ENCODE data around the gene FBRSL1. TPM values are rescaled to one million over a fixed set of nuclear protein-coding genes. Genes with fewer than 3 reads are reported as not detected.

FBRSL1 gene
- total and polyA plus RNA-seq, 4 donors, result 2.5 to 35.5 (median 5.6) TPM

DNA sequence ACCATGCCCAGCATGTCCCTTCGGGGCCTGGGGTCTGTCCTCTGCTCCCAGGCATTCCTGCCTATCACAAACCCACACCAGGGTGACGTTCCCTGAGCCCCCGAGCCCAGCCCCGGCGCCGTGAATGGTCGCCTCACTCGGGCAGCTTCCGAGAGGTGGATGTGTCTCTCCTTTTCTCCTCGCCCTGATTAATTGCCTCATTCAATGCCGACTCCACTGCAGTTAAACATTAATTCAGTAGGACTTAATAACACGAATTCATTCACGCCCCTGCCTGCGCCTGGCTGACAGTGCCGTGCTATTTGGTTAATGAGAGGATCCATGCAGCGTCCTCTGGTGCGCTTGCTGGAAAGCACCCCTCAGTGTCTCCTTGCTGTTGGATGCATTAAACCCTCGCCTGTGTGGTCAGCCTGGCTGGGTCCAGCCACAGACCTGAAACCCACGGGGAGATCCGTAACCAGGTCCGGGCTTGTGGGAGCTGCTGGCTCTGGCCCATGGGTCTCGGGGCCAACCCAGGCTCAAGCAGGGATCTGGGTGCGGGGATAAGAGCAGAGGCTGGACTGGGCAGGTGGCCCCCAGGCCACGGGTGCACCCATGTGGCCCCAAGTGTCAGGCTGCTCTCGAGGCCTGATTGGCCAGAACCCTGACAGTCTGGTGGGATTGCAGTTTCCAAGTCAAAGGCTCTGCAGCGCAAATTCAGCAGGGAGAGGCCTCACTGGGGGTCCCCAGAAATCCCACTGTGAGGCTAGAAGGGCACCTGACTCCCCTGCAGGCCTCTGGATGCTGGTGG, 55.4 kb downstream of the FBRSL1 start:
- Histone ChIP-seq H3K27me3 (ENCODE audit: control insufficient read depth in 4 of 4, insufficient read depth in 4 of 4, low read length in 3 of 4) (no peaks in the 10 kb centered on the region), H3K4me3 (ENCODE audit: low read depth in 1 of 3, low read length in 3 of 3) (no peak overlapping the region), H3K27ac (ENCODE audit: low read depth in 1 of 2, low read length in 2 of 2) (no peak overlapping the region), H3K4me1 (ENCODE audit: control insufficient read depth in 4 of 4, insufficient read depth in 4 of 4, low read length in 3 of 4) (no peaks in the 10 kb centered on the region), H3K36me3 (ENCODE audit: control insufficient read depth in 4 of 4, insufficient read depth in 3 of 4, low read depth in 1 of 4, low read length in 3 of 4) (peaks cover 0 to 8% (median 2%) of the 10 kb centered on the region in 4 donors), H3K9me3 (ENCODE audit: control insufficient read depth in 4 of 4, low read length in 3 of 4) (no peaks in the 10 kb centered on the region), H3K9ac (ENCODE audit: low read depth in 1 of 2, low read length in 2 of 2) (no peak overlapping the region)
- no peak for DNase-seq (ENCODE audit: low spot score)
- 95% methylated on average over 26 of the region's 26 CpGs for WGBS
- TF ChIP-seq TAF1 (conservative IDR thresholded peaks at IDR 0.05) (no peak), YY1 (IDR thresholded peaks at IDR 0.05) (no peak)
- TF ChIP-seq, protein P1, sequence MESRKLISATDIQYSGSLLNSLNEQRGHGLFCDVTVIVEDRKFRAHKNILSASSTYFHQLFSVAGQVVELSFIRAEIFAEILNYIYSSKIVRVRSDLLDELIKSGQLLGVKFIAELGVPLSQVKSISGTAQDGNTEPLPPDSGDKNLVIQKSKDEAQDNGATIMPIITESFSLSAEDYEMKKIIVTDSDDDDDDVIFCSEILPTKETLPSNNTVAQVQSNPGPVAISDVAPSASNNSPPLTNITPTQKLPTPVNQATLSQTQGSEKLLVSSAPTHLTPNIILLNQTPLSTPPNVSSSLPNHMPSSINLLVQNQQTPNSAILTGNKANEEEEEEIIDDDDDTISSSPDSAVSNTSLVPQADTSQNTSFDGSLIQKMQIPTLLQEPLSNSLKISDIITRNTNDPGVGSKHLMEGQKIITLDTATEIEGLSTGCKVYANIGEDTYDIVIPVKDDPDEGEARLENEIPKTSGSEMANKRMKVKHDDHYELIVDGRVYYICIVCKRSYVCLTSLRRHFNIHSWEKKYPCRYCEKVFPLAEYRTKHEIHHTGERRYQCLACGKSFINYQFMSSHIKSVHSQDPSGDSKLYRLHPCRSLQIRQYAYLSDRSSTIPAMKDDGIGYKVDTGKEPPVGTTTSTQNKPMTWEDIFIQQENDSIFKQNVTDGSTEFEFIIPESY (IDR thresholded peaks at IDR 0.05), result no peak

DNA sequence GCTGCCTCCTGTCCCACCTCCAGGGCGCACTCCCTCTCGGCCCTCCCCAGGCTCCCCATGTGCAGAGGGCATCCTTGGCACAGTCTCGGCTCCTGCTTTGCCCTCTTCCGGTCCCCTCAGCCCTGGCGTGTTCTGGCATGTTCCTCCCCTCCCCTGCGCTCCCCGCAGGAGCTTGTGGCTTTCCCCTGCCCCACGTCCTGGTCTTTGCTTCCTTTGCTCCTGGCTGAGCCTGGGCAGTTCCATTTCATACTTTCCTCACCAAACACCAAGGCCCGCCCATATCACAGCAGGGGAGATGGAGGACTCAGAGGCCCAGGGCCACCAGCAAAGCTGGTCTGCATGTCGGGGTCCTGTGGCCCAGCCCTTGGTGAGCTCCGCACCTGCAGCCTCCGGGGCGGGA, 56.0 kb downstream of the FBRSL1 start:
- Histone ChIP-seq H3K9me3 (ENCODE audit: control insufficient read depth in 4 of 4, low read length in 3 of 4) (no peaks in the 10 kb centered on the region), H3K4me3 (ENCODE audit: low read depth in 1 of 3, low read length in 3 of 3) (no peak overlapping the region), H3K9ac (ENCODE audit: low read depth in 1 of 2, low read length in 2 of 2) (no peak overlapping the region), H3K27me3 (ENCODE audit: control insufficient read depth in 4 of 4, insufficient read depth in 4 of 4, low read length in 3 of 4) (no peaks in the 10 kb centered on the region), H3K36me3 (ENCODE audit: control insufficient read depth in 4 of 4, insufficient read depth in 3 of 4, low read depth in 1 of 4, low read length in 3 of 4) (peaks cover 0 to 8% (median 2%) of the 10 kb centered on the region in 4 donors), H3K27ac (ENCODE audit: low read depth in 1 of 2, low read length in 2 of 2) (no peak overlapping the region), H3K4me1 (ENCODE audit: control insufficient read depth in 4 of 4, insufficient read depth in 4 of 4, low read length in 3 of 4) (no peaks in the 10 kb centered on the region)
- DNase-seq (ENCODE audit: low spot score), result no peak
- 96% methylated on average over 13 of the region's 13 CpGs for WGBS
- TF ChIP-seq GABPA (IDR thresholded peaks at IDR 0.05 in 1 of 2, conservative IDR thresholded peaks at IDR 0.05 in 1 of 2) (no peak), RAD21 (IDR thresholded peaks at IDR 0.05) (no peak), NR2F2 (IDR thresholded peaks at IDR 0.05) (no peak), FOXA1 (IDR thresholded peaks at IDR 0.05) (no peak), FOXA2 (IDR thresholded peaks at IDR 0.05) (no peak), SP1 (IDR thresholded peaks at IDR 0.05) (no peak)
- TF ChIP-seq, protein P1 (IDR thresholded peaks at IDR 0.05), result no peak

- Histone ChIP-seq H3K4me1 (ENCODE audit: control insufficient read depth in 4 of 4, insufficient read depth in 4 of 4, low read length in 3 of 4) (no peaks in the 10 kb centered on the region), H3K9me3 (ENCODE audit: control insufficient read depth in 4 of 4, low read length in 3 of 4) (no peaks in the 10 kb centered on the region), H3K4me3 (ENCODE audit: low read depth in 1 of 3, low read length in 3 of 3) (no peak overlapping the region), H3K36me3 (ENCODE audit: control insufficient read depth in 4 of 4, insufficient read depth in 3 of 4, low read depth in 1 of 4, low read length in 3 of 4) (peaks cover 0 to 8% (median 2%) of the 10 kb centered on the region in 4 donors), H3K27me3 (ENCODE audit: control insufficient read depth in 4 of 4, insufficient read depth in 4 of 4, low read length in 3 of 4) (no peaks in the 10 kb centered on the region), H3K9ac (ENCODE audit: low read depth in 1 of 2, low read length in 2 of 2) (no peak overlapping the region), H3K27ac (ENCODE audit: low read depth in 1 of 2, low read length in 2 of 2) (no peak overlapping the region)
- DNase-seq (ENCODE audit: low spot score), result no peak
- 92% methylated on average over 19 of the region's 19 CpGs for WGBS
- TF ChIP-seq RXRA (IDR thresholded peaks at IDR 0.05), result no peak
- TF ChIP-seq NR2F2 (IDR thresholded peaks at IDR 0.05), result no peak
- TF ChIP-seq HNF4G (IDR thresholded peaks at IDR 0.05), result no peak
- no peak for TF ChIP-seq SP1 (IDR thresholded peaks at IDR 0.05)
- TF ChIP-seq EGR1 (IDR thresholded peaks at IDR 0.05; ENCODE audit: low read depth in 2 of 2), result no peak
- TF ChIP-seq MAX (IDR thresholded peaks at IDR 0.05), result no peak
Measured at GRCh38 chr12:132546647-132547046, 56.7 kb downstream of the FBRSL1 start.

Data from liver (tissue), 9 donors.